AG08396 (cell line): Measurements from ENCODE around the gene PRG3.
"Not testable (repeated sequence)": the region's sequence is repeated elsewhere in the genome, so short reads cannot be mapped to it uniquely, and the experiment has no call there.

Source experiments
- DNase-seq: peaks from one replicate; pipeline ENCODE4 v3.0.0; 2012; ENCODE audit warnings: low spot score, mixed read lengths

The PRG3 gene

GRCh38 chr11:57387289-57388030 lies 6.5 kb upstream of the PRG3 start:
- DNase-seq, result no peak

GRCh38 chr11:57386178-57386940 lies 5.4 kb upstream of the PRG3 start:
- no peak for DNase-seq

- peak; percentile 31 for DNase-seq
Observed at GRCh38 chr11:57379732-57380131, 1.2 kb downstream of the PRG3 start.

- DNase-seq, result peak; percentile 32
Observed at GRCh38 chr11:57378186-57378585, 2.8 kb downstream of the PRG3 start.

- no peak for DNase-seq
Observed at GRCh38 chr11:57377107-57377506, 3.8 kb downstream of the PRG3 start.

- DNase-seq, result no peak
Observed at GRCh38 chr11:57376095-57377090, 4.6 kb downstream of the PRG3 start.

- no peak for DNase-seq
Observed at GRCh38 chr11:57375490-57375889, 5.5 kb downstream of the PRG3 start.

GRCh38 chr11:57374966-57375365 lies 6.0 kb downstream of the PRG3 start:
- DNase-seq, result no peak

- DNase-seq, result no peak
Observed at GRCh38 chr11:57373146-57373545, 7.8 kb downstream of the PRG3 start.

- no peak for DNase-seq
Observed at GRCh38 chr11:57370941-57371340, 10.0 kb downstream of the PRG3 start.

GRCh38 chr11:57370251-57370650 lies 10.7 kb downstream of the PRG3 start:
- no peak for DNase-seq

- DNase-seq, result no peak
Observed at GRCh38 chr11:57368845-57369232, 12.1 kb downstream of the PRG3 start.

- no peak for DNase-seq
Observed at GRCh38 chr11:57368106-57368844, 12.7 kb downstream of the PRG3 start.

- no peak for DNase-seq
Observed at GRCh38 chr11:57364851-57365660, 15.9 kb downstream of the PRG3 start.

GRCh38 chr11:57363131-57364080 lies 17.5 kb downstream of the PRG3 start:
- DNase-seq, result no peak

GRCh38 chr11:57361926-57362325 lies 19.0 kb downstream of the PRG3 start:
- no peak for DNase-seq

- not testable (repeated sequence) for DNase-seq
Observed at GRCh38 chr11:57361420-57361819, 19.5 kb downstream of the PRG3 start.

- DNase-seq, result no peak
Observed at GRCh38 chr11:57360991-57361390, 20.0 kb downstream of the PRG3 start.

GRCh38 chr11:57359896-57360690 lies 20.9 kb downstream of the PRG3 start:
- DNase-seq, result no peak
